HepG2 (cell line): ENCODE results near the gene CSNK1G1. TPM values are rescaled to one million over a fixed set of nuclear protein-coding genes. Genes with fewer than 3 reads are reported as not detected.

Source experiments
- ATAC-seq: fragments of 200-7000 bp; cut with Tn5 transposase; 3 replicates; pipeline ENCODE4 v1.9.1; 2020; ENCODE audit warnings: mild to moderate bottlenecking, moderate library complexity
- BruUV-seq: library from RNA; stranded (reverse); fragments of 400-500 nt; replicated peaks from 2 replicates; lab custom pipeline; 2021; lab: Mats Ljungman, UMichigan
- CTCF ChIA-PET: fragments of 300-600 bp; formaldehyde crosslinking; extraction: SDS; loops from one replicate; lab custom pipeline; 2021; ENCODE audit warnings: low total read pairs, inconsistent platforms, low intra/inter-chr PET ratio; lab: Yijun Ruan, JAX
- POLR2A ChIA-PET: fragments of 350-600 bp; sonication (Branson Sonifier 250); formaldehyde crosslinking; loops from one replicate; lab custom pipeline; 2020; ENCODE audit warnings: antibody characterized with exemption, inconsistent platforms; lab: Yijun Ruan, JAX
- DNase-seq: peaks from one replicate; pipeline ENCODE4 v3.0.0-alpha.2; 2015; ENCODE audit warnings: low spot score
- FAIRE-seq: peaks from 3 replicates; lab custom pipeline; 2011; peaks lifted over from hg19 to GRCh38; lab: Jason Lieb, UNC
- H2AFZ ChIP-seq: one replicate; pipeline ENCODE4 v1.6.1; 2011; ENCODE audit warnings: low read length, inconsistent platforms
- H3K27ac ChIP-seq: fragments of 300-600 bp; 3 replicates; pipeline ENCODE4 v1.8.0; 2011; ENCODE audit warnings: mixed run types, mild to moderate bottlenecking, mixed read lengths, low read length, inconsistent platforms; ENCODE audit not compliant: insufficient read depth; ENCODE audit errors: extremely low read length
- H3K27me3 ChIP-seq, 2 experiments: fragments of 200-600 bp in 1 of 2; 2 replicates in 1 of 2; 3 replicates in 1 of 2; pipeline versions ENCODE4 v1.6.0 to v1.8.0; 2011; ENCODE audit warnings: low read length in 2 of 2, mild to moderate bottlenecking in 2 of 2, moderate library complexity in 2 of 2, inconsistent platforms in 1 of 2; ENCODE audit not compliant: insufficient read depth in 2 of 2, control insufficient read depth in 1 of 2
- H3K36me3 ChIP-seq, 2 experiments: fragments of 200-600 bp in 1 of 2; replicated peaks in 1 of 2; 2 replicates in 1 of 2; 3 replicates in 1 of 2; pipeline versions ENCODE4 v1.5.1 to v1.8.0; 2011; ENCODE audit warnings: low read length in 2 of 2, inconsistent platforms in 1 of 2; ENCODE audit not compliant: insufficient read depth in 2 of 2, control insufficient read depth in 1 of 2
- H3K4me1 ChIP-seq: 2 replicates; pipeline ENCODE4 v1.5.1; 2012; ENCODE audit warnings: low read length, inconsistent platforms; ENCODE audit not compliant: insufficient read depth
- H3K4me2 ChIP-seq: 2 replicates; pipeline ENCODE4 v1.6.0; 2011; ENCODE audit warnings: low read depth, low read length, inconsistent platforms
- H3K4me3 ChIP-seq, 3 experiments: fragments of 200-600 bp in 1 of 3; sonication (generic), shearing (Covaris generic) in 1 of 3; replicated peaks in 1 of 3; 2 replicates each; pipeline ENCODE4 v1.5.1; 2011 to 2016; ENCODE audit warnings: low read length in 3 of 3, inconsistent platforms in 2 of 3, low read depth in 2 of 3, mild to moderate bottlenecking in 2 of 3, control low read depth in 1 of 3, mixed read lengths in 1 of 3; ENCODE audit not compliant: insufficient read depth in 1 of 3
- H3K79me2 ChIP-seq: one replicate; pipeline ENCODE4 v1.6.1; 2011; ENCODE audit warnings: low read length, inconsistent platforms; ENCODE audit not compliant: insufficient read depth
- H3K9ac ChIP-seq: 2 replicates; pipeline ENCODE4 v1.6.0; 2011; ENCODE audit warnings: mild to moderate bottlenecking, low read depth, low read length, inconsistent platforms; ENCODE audit not compliant: insufficient read depth
- H3K9me3 ChIP-seq: 2 replicates; pipeline ENCODE4 v1.5.1; 2012; ENCODE audit warnings: mild to moderate bottlenecking, low read length
- H4K20me1 ChIP-seq: 2 replicates; pipeline ENCODE4 v1.6.0; 2011; ENCODE audit warnings: inconsistent platforms, mild to moderate bottlenecking, low read length, moderate library complexity; ENCODE audit not compliant: insufficient read depth
- EHMT2 ChIP-seq: fragments of 200-600 bp; sonication (generic); IDR thresholded peaks from 2 replicates; pipeline ENCODE4 v1.7.0; 2017; ENCODE audit warnings: antibody characterized with exemption, low read depth, low read length, borderline replicate concordance
- JARID2 ChIP-seq: sonication (generic); formaldehyde crosslinking; IDR thresholded peaks from 2 replicates; pipeline ENCODE4 v1.8.1; 2023; ENCODE audit warnings: missing genetic modification reagents, inconsistent platforms; ENCODE audit not compliant: insufficient replicate concordance
- JUN ChIP-seq: sonication (generic); formaldehyde crosslinking; IDR thresholded peaks from 2 replicates; pipeline ENCODE4 v1.4.0; 2020; ENCODE audit warnings: mild to moderate bottlenecking, missing genetic modification reagents
- KLF13 ChIP-seq: sonication (generic); formaldehyde crosslinking; IDR thresholded peaks from 2 replicates; pipeline ENCODE4 v1.4.0; 2020; ENCODE audit warnings: mild to moderate bottlenecking, missing genetic modification reagents
- NR1H2 ChIP-seq: sonication (generic); formaldehyde crosslinking; IDR thresholded peaks from 2 replicates; pipeline ENCODE4 v1.8.1; 2022; ENCODE audit warnings: low read depth, missing genetic modification reagents, borderline replicate concordance
- PHF8 ChIP-seq: sonication (generic); formaldehyde crosslinking; IDR thresholded peaks from 2 replicates; pipeline ENCODE4 v1.5.0; 2020; ENCODE audit warnings: missing genetic modification reagents
- ZBTB3 ChIP-seq: sonication (generic); formaldehyde crosslinking; IDR thresholded peaks from 2 replicates; pipeline ENCODE4 v1.4.0; 2020; ENCODE audit warnings: low read depth, mild to moderate bottlenecking, moderate library complexity, missing genetic modification reagents, borderline replicate concordance
- ZNF143 ChIP-seq: sonication (generic); formaldehyde crosslinking; IDR thresholded peaks from 2 replicates; pipeline ENCODE4 v1.4.0; 2020; ENCODE audit warnings: missing genetic modification reagents
- ZNF432 ChIP-seq: sonication (generic); formaldehyde crosslinking; IDR thresholded peaks from 2 replicates; pipeline ENCODE4 v1.5.0; 2020; ENCODE audit warnings: missing genetic modification reagents, mild to moderate bottlenecking, borderline replicate concordance
- ZSCAN12 ChIP-seq: sonication (generic); formaldehyde crosslinking; IDR thresholded peaks from 2 replicates; pipeline ENCODE4 v1.9.0; 2021; ENCODE audit warnings: mild to moderate bottlenecking, missing genetic modification reagents
- ZSCAN30 ChIP-seq: sonication (generic); formaldehyde crosslinking; IDR thresholded peaks from 2 replicates; pipeline ENCODE4 v1.5.0; 2020; ENCODE audit warnings: mild to moderate bottlenecking, missing genetic modification reagents
- WGBS: methylation state at CpG from one replicate; pipeline ENCODE4 v1.1.6; 2017; ENCODE audit warnings: low lambda C conversion rate; 5-methylcytosine and 5-hydroxymethylcytosine counted together
- in situ Hi-C: cut with HindIII; loops from 2 replicates; pipeline ENCODE4 v1.10.0; 2017; ENCODE audit warnings: low pct_unique_long_range_greater_than_20kb; ENCODE audit not compliant: extremely low pct_ligation_motif_present
- intact Hi-C: fragments of 100-400 bp; cut with micrococcal nuclease; formaldehyde crosslinking; loops from one replicate; pipeline ENCODE4 v1.10.0; 2022; ENCODE audit not compliant: unreplicated experiment
- polyA plus RNA-seq, 8 experiments: library from polyadenylated mRNA; depleted of rRNA in 3 of 8; stranded (reverse) in 7 of 8; unstranded in 1 of 8; fragments of >200 nt; fragmentation: Illumina TruSeq in 4 of 8; extraction: Trizol in 4 of 8; gene quantifications; 2 replicates each; pipeline versions ENCODE4 v1.2.1 to v1.2.3, GENCODE V29; 2011 to 2016; ENCODE audit warnings: low read depth in 4 of 8, missing spikeins in 1 of 8, mixed read lengths in 1 of 8; ENCODE audit not compliant: insufficient read depth in 1 of 8
- total RNA-seq, 5 experiments: library from RNA; depleted of rRNA; stranded (reverse); fragments of >200 nt; fragmentation: Illumina TruSeq; extraction: Trizol; gene quantifications; 2 replicates each; pipeline ENCODE4 v1.2.3, GENCODE V29; 2016; ENCODE audit warnings: low read depth in 1 of 5
- TF ChIP-seq, protein P1 (sequence below): sonication (generic); formaldehyde crosslinking; IDR thresholded peaks from 2 replicates; pipeline ENCODE4 v1.5.0; 2020; ENCODE audit warnings: mild to moderate bottlenecking, missing genetic modification reagents
- TF ChIP-seq, protein P2 (sequence below): IDR thresholded peaks from 2 replicates; pipeline ENCODE4 v1.6.1; 2016; ENCODE audit warnings: low read depth, control low read depth
- TF ChIP-seq, protein P3 (sequence below): sonication (generic); formaldehyde crosslinking; IDR thresholded peaks from 2 replicates; pipeline ENCODE4 v1.5.0; 2020; ENCODE audit warnings: missing genetic modification reagents

The CSNK1G1 gene
- total and polyA plus RNA-seq, 2 of the 13 experiments (the other 11 are each of a cell fraction or from before 2014, with no cell fraction given): 8.5 to 12.6 TPM

DNA sequence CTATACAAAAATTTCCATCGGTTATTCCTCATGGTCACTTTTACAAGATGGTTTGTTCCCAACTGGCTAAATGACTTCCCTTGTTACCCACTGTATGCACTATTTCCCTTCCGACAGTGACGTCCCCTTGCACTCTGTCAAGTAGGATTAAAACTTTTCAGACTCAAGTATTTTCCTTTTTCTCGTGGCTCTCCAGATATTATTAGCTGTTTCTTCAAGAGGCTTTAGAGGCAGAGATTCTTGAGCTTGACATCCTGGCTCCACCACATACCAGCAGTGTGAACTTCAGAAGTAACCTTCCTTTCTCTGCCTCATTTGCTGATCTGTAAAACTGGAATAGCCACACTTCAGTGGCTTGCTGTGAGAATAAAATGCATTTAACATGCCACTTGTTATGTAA, 14.0 kb downstream of the CSNK1G1 start:
- ATAC-seq (no peak), DNase-seq (no peak), FAIRE-seq (no peak)
- Histone ChIP-seq H3K79me2 (peaks cover 15% of the 10 kb centered on the region), H3K9me3 (no peaks in the 10 kb centered on the region), H2AFZ (no peak overlapping the region), H3K9ac (no peak overlapping the region), H3K27me3 (no peaks in the 10 kb centered on the region; a peak in 1 of 5 replicates), H3K27ac (no peak overlapping the region), H3K4me2 (no peak overlapping the region), H3K4me3 (no peak overlapping the region), H3K4me1 (peaks cover 10% of the 10 kb centered on the region), H3K36me3 (peaks cover 0 to 15% of the 10 kb centered on the region in 2 experiments; a peak in 4 of 5 replicates)
- ChIA-PET POLR2A (no interaction called here), CTCF (no interaction called here)
- 98% methylated on average over 4 of the region's 4 CpGs for WGBS
- intact Hi-C loops (no loop called here), in situ Hi-C loops (no loop called here)
- BruUV-seq: no TSS peak
- TF ChIP-seq JARID2 (no peak), ZSCAN30 (no peak), KLF13 (CRISPR knock-in tag) (no peak), ZBTB3 (CRISPR knock-in tag) (no peak), ZNF143 (CRISPR knock-in tag) (no peak), PHF8 (CRISPR knock-in tag) (no peak), NR1H2 (CRISPR knock-in tag) (no peak), EHMT2 (no peak), JUN (no peak), ZNF432 (CRISPR knock-in tag) (no peak), ZSCAN12 (CRISPR knock-in tag) (no peak)
- TF ChIP-seq, protein P1, sequence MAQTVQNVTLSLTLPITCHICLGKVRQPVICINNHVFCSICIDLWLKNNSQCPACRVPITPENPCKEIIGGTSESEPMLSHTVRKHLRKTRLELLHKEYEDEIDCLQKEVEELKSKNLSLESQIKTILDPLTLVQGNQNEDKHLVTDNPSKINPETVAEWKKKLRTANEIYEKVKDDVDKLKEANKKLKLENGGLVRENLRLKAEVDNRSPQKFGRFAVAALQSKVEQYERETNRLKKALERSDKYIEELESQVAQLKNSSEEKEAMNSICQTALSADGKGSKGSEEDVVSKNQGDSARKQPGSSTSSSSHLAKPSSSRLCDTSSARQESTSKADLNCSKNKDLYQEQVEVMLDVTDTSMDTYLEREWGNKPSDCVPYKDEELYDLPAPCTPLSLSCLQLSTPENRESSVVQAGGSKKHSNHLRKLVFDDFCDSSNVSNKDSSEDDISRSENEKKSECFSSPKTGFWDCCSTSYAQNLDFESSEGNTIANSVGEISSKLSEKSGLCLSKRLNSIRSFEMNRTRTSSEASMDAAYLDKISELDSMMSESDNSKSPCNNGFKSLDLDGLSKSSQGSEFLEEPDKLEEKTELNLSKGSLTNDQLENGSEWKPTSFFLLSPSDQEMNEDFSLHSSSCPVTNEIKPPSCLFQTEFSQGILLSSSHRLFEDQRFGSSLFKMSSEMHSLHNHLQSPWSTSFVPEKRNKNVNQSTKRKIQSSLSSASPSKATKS (CRISPR knock-in tag): no peak
- TF ChIP-seq, protein P2, sequence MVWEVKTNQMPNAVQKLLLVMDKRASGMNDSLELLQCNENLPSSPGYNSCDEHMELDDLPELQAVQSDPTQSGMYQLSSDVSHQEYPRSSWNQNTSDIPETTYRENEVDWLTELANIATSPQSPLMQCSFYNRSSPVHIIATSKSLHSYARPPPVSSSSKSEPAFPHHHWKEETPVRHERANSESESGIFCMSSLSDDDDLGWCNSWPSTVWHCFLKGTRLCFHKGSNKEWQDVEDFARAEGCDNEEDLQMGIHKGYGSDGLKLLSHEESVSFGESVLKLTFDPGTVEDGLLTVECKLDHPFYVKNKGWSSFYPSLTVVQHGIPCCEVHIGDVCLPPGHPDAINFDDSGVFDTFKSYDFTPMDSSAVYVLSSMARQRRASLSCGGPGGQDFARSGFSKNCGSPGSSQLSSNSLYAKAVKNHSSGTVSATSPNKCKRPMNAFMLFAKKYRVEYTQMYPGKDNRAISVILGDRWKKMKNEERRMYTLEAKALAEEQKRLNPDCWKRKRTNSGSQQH (CRISPR knock-in tag): no peak
- TF ChIP-seq, protein P3, sequence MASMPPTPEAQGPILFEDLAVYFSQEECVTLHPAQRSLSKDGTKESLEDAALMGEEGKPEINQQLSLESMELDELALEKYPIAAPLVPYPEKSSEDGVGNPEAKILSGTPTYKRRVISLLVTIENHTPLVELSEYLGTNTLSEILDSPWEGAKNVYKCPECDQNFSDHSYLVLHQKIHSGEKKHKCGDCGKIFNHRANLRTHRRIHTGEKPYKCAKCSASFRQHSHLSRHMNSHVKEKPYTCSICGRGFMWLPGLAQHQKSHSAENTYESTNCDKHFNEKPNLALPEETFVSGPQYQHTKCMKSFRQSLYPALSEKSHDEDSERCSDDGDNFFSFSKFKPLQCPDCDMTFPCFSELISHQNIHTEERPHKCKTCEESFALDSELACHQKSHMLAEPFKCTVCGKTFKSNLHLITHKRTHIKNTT (CRISPR knock-in tag): no peak
- TF ChIP-seq, all 625 proteins: peak for 0
- H4K20me1 ChIP-seq: no peaks in the 10 kb centered on the region
